ENCODE results near the gene TRPV6.

TRPV6 gene

DNA sequence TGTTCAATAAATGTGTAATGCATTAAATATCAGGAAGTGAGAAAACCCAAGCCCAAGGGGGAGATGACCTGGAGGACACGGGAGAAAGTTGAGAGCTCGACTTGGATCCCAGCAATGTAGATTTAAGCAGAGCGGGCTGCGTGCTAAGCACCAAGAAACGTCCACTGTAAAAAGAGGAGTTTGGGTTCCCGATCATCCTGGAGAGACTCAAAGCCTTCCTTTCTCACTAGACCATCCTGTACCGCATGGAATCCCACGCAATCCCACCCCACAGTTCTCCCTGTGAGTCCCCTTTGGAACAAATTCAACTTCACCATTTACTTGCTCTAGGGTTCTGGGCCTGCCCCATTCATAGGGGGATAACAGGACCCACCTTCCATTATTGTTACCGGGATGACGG lies 2.4 kb downstream of the TRPV6 start:
- DNase-seq (ENCODE audit: low read depth): no peak

- no peak for DNase-seq (ENCODE audit: low read depth)
These were observed 3.2 kb downstream of the TRPV6 start for GRCh38 chr7:142882338-142882678.

DNA sequence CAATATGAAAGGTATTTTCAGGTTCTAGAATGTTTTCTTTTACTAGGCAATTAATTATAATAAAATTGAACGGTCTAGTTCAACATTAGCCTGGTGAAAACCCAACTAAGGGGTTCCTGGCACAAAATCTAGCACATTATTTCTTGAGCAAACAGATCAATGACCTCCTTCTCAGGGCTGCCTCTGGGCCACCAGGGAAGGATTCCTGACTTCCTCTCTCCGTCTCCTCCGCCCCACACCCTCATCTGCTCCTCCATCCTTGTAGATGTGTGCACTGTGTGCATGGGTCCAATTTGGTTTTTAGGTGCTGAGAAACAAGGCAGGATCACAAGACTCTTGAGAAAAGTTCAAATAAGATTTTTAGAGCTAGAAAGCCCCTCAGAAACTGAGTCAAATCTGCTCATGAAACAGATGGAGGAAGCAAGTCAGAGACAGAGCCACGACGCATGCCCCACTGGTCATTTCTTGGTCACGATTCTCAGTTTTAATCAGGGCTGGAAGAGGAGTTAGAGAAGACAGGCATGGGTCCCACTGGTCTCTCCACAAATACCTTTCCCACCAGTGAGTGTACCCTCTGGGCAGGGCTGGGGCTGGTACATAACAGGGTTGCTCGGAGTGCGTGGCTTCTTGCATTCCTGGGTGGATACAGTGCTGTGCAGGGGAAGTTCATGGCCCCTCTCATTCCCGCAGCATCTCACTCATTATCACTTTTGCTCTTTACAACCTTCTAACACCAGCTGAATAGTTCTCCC lies 3.8 kb downstream of the TRPV6 start:
- no peak for DNase-seq (ENCODE audit: low read depth)

GRCh38 chr7:142880876-142881505 lies 4.6 kb downstream of the TRPV6 start:
- DNase-seq (ENCODE audit: low read depth): no peak

GRCh38 chr7:142879060-142879459 lies 6.5 kb downstream of the TRPV6 start:
- DNase-seq (ENCODE audit: low read depth): no peak

GRCh38 chr7:142878315-142878714 lies 7.2 kb downstream of the TRPV6 start:
- no peak for DNase-seq (ENCODE audit: low read depth)

DNA sequence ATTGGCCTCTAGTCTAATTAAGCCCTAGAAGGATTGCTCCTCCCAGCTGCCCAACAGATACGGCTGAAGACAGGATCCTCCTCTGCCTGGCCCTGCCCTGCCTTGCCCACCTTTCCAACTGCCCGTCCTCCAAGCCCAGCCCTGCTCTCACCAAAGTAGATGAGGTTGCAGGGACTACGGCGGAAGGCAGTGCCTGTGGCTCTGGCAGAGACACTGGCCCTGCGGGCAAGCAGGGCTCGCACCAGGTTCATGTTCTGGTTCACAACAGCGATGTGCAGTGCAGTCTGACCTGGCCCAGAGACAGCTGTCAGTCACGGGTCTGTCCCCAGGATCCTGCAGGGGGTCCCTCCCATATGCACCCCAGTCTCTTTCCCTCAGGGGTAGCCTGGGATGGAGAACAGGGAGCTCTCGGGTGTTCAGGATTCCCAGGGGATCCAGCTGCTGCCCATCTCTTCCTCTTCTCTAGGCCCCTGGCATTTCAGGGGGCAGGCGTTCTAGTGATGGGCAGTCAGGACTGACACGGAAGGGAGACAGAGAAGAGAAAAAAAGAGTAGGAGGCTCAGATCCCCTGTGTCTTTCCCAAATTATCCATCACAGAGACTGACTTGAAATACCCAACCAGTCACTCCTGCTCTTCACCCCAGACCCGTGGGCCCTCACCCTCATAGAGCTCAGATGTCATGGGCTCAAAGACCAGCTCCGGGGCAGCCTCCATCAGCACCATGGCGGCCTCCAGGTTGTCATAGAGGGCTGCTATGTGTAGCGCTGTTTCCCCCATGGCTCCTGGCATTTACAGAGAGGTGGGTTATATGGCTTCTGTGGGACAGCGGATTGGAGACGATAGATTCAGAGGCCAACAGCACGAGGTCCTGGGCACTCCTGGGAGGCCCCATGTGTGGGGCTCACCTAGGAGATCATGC lies 8.3 kb downstream of the TRPV6 start:
- DNase-seq (ENCODE audit: low read depth): no peak

DNA sequence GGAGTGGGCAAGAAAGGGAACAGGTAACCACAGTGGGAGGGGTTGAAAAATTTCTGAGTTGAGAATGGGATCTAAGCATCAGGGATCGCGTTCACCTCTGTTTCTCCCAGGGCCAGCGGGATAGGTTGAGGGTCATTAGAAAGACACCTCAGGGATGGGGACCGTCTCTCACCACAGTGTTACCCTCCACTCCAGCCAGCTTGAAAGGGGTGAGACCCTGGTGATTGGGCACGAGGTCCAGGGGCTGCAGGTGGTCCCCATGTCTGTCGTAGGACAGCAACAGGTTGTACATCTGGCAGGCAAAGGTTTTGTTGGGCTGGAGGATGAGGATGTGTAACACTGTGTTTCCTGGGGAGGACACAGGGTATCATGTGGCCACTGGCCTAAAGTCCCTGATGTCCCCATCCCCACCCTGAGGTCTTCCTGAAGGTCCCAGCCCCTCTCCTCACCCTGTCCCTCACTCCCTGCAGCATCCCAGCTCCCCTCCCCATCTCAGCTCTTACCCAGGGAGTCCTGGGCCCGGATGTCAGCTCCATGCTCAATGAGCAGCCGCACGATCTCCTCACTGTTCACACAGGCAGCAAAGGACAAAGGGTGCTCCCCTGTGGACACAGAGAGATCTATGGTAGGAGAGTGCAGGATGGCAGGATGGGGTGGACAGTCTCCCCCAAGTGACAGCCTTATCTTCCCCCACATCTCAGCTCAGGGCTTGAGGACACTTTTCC lies 9.1 kb downstream of the TRPV6 start:
- DNase-seq (ENCODE audit: low read depth): no peak

DNA sequence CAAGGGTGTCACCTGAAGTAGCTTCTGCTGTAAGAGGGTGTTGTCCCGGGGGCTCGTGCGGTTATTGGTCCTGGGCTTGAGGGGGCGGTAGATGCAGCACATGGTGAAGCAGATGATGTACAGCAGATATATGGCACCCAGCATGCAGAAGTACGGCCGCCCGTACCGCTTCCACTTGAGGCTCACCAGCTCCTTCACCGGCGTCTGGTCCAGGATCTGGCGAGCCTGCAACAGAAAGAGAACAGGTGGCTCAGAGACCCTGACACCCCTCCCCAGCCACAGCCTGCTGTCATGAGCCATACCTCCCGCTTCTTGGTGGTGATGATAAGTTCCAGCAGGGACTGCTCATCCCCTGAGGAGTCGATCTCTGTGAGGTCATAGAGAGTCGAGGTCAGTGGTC lies 10.1 kb downstream of the TRPV6 start:
- no peak for DNase-seq (ENCODE audit: low read depth)

DNA sequence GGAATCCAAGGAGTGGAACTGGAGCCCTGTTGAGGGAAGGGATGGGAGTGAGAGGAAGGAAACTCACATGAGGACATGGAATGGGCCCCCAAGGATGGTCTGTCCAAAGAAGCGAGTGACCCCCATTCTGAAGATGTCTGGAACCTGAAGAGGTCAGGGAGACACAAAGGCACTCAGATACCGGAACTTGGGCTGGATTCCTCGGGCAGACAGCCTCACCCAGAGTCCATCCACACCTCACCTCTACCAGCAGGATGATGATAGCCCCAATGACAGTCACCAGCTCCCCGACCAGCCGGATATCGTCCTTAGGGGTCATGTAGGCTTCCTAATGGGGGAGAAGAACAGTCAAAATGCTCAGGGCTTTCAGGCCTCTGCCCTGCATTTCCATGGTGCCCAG lies 10.7 kb downstream of the TRPV6 start:
- DNase-seq (ENCODE audit: low read depth): no peak

- DNase-seq (ENCODE audit: low read depth): no peak
These were observed 11.1 kb downstream of the TRPV6 start for GRCh38 chr7:142874409-142874808.

DNA sequence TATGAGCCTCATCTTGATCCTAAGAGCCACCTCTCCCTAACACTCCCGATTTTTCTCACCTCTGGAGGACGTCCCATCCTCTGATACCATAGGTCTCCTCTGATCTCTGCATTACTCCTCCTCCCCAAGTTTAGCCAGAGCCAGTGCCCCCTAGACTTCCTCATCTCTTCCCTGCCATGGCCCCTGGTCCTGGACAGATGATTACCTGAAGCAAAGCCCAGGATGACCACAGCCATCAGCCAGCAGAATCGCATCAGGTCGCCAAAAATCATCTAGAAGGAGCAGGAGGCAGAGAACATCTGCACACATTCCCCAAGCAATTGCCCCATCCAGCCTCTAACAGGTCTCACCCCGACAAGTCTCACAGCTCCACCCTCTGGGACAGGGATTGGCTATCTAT lies 11.7 kb downstream of the TRPV6 start:
- no peak for DNase-seq (ENCODE audit: low read depth)

- DNase-seq (ENCODE audit: low read depth): no peak
These were observed 12.2 kb downstream of the TRPV6 start for GRCh38 chr7:142873281-142873784.

GRCh38 chr7:142872106-142872675 lies 13.4 kb downstream of the TRPV6 start:
- DNase-seq (ENCODE audit: low read depth): no peak

DNA sequence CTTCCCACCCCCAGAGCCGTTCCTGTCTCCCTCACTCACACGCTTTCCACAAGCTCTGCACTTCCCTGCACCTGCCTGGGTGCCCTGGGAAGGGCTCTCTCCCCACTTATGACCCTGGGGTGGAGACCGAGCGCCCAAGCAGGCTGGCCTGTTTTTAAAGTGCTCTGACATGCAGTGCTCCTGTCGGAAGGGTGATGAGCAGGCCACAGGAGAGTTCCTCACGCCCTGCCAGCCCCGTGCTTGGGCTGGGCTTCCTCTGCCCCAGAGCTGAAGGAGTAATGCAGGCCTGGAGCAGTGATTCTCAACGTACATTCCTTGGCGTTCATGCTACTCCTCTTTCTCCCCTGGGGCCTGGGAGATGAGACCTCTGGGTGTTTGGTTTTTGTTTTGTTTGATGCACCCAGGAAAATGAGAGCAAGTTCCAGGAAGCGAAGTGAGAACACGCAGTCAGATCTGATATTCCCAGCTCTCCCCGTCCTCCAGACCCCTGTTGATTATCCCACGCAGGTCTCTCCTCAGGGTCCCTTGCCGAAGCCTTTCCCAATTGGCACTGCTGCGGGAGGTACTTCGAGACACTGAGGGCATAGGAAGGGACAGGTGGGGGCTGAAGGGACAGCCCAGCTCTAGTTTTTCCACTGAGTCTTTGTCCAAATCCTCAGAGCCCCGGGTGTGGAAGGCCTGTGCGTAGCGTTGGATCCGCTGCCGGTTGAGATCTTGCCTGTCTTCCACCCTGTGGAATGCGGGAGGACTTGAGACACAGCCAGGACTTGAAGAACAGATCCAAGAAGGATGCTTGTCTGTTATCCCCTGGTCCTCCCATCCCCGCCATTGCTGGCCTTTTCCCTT lies 14.1 kb downstream of the TRPV6 start:
- DNase-seq (ENCODE audit: low read depth): no peak

GRCh38 chr7:142870566-142871259 lies 14.8 kb downstream of the TRPV6 start:
- no peak for DNase-seq (ENCODE audit: low read depth)

DNA sequence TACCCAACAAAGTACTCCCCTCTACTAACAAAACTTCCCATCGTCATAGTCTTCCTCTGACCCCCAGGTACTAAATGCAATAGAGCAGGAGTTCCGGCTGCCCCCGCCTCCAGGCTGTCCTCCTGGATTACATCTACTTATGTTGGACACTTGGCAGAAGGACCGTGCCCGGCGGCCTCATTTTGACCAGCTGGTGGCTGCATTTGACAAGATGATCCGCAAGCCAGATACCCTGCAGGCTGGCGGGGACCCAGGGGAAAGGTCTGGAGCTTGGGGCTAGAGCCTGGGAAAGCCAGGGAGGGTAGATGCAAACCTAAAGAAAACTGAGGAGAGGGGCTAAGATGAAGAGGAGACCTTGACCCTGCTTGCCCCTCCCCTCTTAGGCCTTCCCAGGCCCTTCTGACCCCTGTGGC lies 15.4 kb downstream of the TRPV6 start:
- no peak for DNase-seq (ENCODE audit: low read depth)

- no peak for DNase-seq (ENCODE audit: low read depth)
These were observed 16.1 kb downstream of the TRPV6 start for GRCh38 chr7:142869434-142869833.

DNA sequence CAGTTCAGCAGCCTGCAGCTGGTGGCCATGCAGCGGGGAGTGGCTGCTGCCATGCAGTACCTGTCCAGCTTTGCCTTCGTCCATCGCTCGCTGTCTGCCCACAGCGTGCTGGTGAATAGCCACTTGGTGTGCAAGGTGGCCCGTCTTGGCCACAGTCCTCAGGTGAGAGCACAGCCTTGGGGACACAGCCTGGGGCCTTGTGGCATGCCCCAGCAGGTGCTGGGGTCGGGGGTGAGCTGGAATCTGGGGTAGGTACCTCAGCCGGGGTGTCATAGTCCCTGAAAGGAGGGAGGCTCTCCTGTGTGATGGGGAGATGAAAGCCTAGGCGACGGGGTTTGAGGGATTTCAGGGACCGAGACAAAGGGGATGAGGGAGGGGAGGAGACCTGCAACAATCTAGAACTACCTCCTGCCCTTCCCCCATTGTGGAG lies 16.5 kb downstream of the TRPV6 start:
- no peak for DNase-seq (ENCODE audit: low read depth)

Measured in HS-5 (cell line).